ENCODE results near the gene NTN1. TPM values are rescaled to one million over a fixed set of nuclear protein-coding genes. Genes with fewer than 3 reads are reported as not detected.

The NTN1 gene
- total RNA-seq, 5 donors from 2014 or later (not counting 1 experiment from before 2014, with no cell fraction given): 0.07 to 0.15 (median 0.12) TPM; not detected in 1

GRCh38 chr17:9167379-9167778 lies 146.1 kb downstream of the NTN1 start:
- no peak for DNase-seq
- CTCF ChIA-PET: no interaction called here
- Mint-ChIP-seq H3K9me3 (no peaks in the 10 kb centered on the region), H3K27me3 (peaks cover 6 to 8% of the 10 kb centered on the region in 2 donors), H3K36me3 (no peaks in the 10 kb centered on the region), H3K4me3 (no peak overlapping the region), H3K4me1 (peaks cover 0 to 9% (median 2%) of the 10 kb centered on the region in 3 donors), H3K27ac (no peak overlapping the region)
- no peak overlapping the region for H3K27ac ChIP-seq (ENCODE audit: low read length)
- no peaks in the 10 kb centered on the region for H3K9me3 ChIP-seq
- H3K4me3 ChIP-seq (ENCODE audit: control insufficient read depth in 1 of 2, extremely low read depth in 1 of 2, low read length in 1 of 2): no peak overlapping the region
- no peak for ATAC-seq (replicated peaks in 1 of 4)
- H3K27me3 ChIP-seq (replicated peaks in 1 of 2; ENCODE audit: control insufficient read depth in 2 of 2, extremely low read depth in 1 of 2, insufficient read depth in 2 of 2, low read length in 1 of 2): peaks cover 0 to 17% of the 10 kb centered on the region in 2 experiments
- no CpG with 5 or more reads among the region's 6 CpGs for WGBS (ENCODE audit: insufficient coverage)
- POLR2A ChIA-PET: no interaction called here
- H3K36me3 ChIP-seq (ENCODE audit: control insufficient read depth in 2 of 2, extremely low read depth in 1 of 2, insufficient read depth in 1 of 2, low read length in 1 of 2): no peaks in the 10 kb centered on the region
- no peaks in the 10 kb centered on the region for H3K4me1 ChIP-seq (ENCODE audit: control insufficient read depth in 1 of 2, extremely low read depth in 1 of 2, insufficient read depth in 2 of 2, low read length in 2 of 2)

DNA sequence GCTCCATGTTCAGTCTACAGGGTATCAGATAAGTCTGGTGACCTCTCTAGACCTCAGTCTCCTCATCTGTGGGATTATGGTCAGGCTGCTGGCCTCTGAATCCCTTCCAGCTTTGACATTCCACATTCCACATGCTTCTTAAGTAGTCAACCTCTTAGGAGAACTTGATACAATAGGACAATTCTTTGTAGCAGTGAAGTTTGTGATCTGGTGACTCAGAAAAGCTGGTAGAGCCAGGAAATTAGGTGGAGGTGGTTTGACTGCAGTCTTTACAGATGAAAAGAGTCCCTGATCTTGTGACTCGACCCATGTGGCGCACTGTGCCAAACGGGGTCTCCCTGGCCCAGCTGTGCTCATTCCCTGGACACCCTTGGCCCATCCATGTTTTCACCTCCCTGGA lies 147.8 kb downstream of the NTN1 start:
- Mint-ChIP-seq H3K4me1 (peaks cover 0 to 9% (median 2%) of the 10 kb centered on the region in 3 donors), H3K27ac (no peak overlapping the region), H3K27me3 (peaks cover 6 to 8% of the 10 kb centered on the region in 2 donors), H3K4me3 (no peak overlapping the region), H3K9me3 (peaks cover 0 to 2% (median 0%) of the 10 kb centered on the region in 3 donors), H3K36me3 (no peaks in the 10 kb centered on the region)
- Histone ChIP-seq H3K27ac (ENCODE audit: low read length) (no peak overlapping the region), H3K27me3 (replicated peaks in 1 of 2; ENCODE audit: control insufficient read depth in 2 of 2, extremely low read depth in 1 of 2, insufficient read depth in 2 of 2, low read length in 1 of 2) (peaks cover 0 to 13% of the 10 kb centered on the region in 2 experiments), H3K4me3 (ENCODE audit: control insufficient read depth in 1 of 2, extremely low read depth in 1 of 2, low read length in 1 of 2) (no peak overlapping the region), H3K36me3 (ENCODE audit: control insufficient read depth in 2 of 2, extremely low read depth in 1 of 2, insufficient read depth in 1 of 2, low read length in 1 of 2) (no peaks in the 10 kb centered on the region), H3K4me1 (ENCODE audit: control insufficient read depth in 1 of 2, extremely low read depth in 1 of 2, insufficient read depth in 2 of 2, low read length in 2 of 2) (no peaks in the 10 kb centered on the region), H3K9me3 (no peaks in the 10 kb centered on the region)
- ChIA-PET POLR2A (no interaction called here), CTCF (no interaction called here)
- ATAC-seq (replicated peaks in 1 of 4): no peak
- DNase-seq: no peak
- 50% methylated on average over 3 of the region's 3 CpGs for WGBS (ENCODE audit: insufficient coverage)

- no peak for ATAC-seq (replicated peaks in 1 of 4)
- Histone ChIP-seq H3K4me3 (ENCODE audit: control insufficient read depth in 1 of 2, extremely low read depth in 1 of 2, low read length in 1 of 2) (no peak overlapping the region), H3K27ac (ENCODE audit: low read length) (no peak overlapping the region), H3K9me3 (no peaks in the 10 kb centered on the region), H3K27me3 (replicated peaks in 1 of 2; ENCODE audit: control insufficient read depth in 2 of 2, extremely low read depth in 1 of 2, insufficient read depth in 2 of 2, low read length in 1 of 2) (peaks cover 0 to 19% of the 10 kb centered on the region in 2 experiments), H3K4me1 (ENCODE audit: control insufficient read depth in 1 of 2, extremely low read depth in 1 of 2, insufficient read depth in 2 of 2, low read length in 2 of 2) (no peaks in the 10 kb centered on the region), H3K36me3 (ENCODE audit: control insufficient read depth in 2 of 2, extremely low read depth in 1 of 2, insufficient read depth in 1 of 2, low read length in 1 of 2) (no peaks in the 10 kb centered on the region)
- H3K36me3 Mint-ChIP-seq: no peaks in the 10 kb centered on the region
- no peak overlapping the region for H3K27ac Mint-ChIP-seq
- H3K4me1 Mint-ChIP-seq: peaks cover 0 to 9% (median 2%) of the 10 kb centered on the region in 3 donors
- CTCF ChIA-PET: no interaction called here
- H3K4me3 Mint-ChIP-seq: no peak overlapping the region
- peaks cover 0 to 3% (median 0%) of the 10 kb centered on the region in 3 donors for H3K9me3 Mint-ChIP-seq
- peaks cover 6 to 8% of the 10 kb centered on the region in 2 donors for H3K27me3 Mint-ChIP-seq
- no peak for DNase-seq
- POLR2A ChIA-PET: no interaction called here
- 87% methylated on average over 4 of the region's 4 CpGs for WGBS (ENCODE audit: insufficient coverage)
Observed at GRCh38 chr17:9170336-9170735, 149.0 kb downstream of the NTN1 start.

DNA sequence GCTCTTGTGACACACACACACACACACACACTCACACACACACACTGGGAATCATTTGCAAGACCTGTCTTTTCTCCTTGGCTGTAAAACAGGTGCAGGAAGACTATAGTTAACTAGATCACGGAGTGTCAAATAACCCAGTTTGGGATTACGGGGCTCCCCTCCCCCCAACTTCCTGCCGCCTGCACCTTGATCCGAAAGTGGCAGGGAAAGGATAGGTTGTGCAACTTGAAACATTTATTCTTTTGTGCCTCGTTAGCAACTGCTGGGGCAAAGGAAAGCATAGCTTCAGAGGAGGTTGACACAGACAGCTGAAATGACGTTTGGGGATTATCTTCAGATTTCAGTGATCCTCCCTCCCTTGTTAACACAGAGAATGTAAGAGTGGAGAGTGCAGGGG lies 149.5 kb downstream of the NTN1 start:
- H3K27ac ChIP-seq (ENCODE audit: low read length): no peak overlapping the region

GRCh38 chr17:9173386-9173983 lies 152.2 kb downstream of the NTN1 start:
- H3K36me3 ChIP-seq (ENCODE audit: control insufficient read depth in 2 of 2, extremely low read depth in 1 of 2, insufficient read depth in 1 of 2, low read length in 1 of 2): no peaks in the 10 kb centered on the region
- Mint-ChIP-seq H3K36me3 (no peaks in the 10 kb centered on the region), H3K4me3 (no peak overlapping the region), H3K4me1 (peaks cover 0 to 9% (median 2%) of the 10 kb centered on the region in 3 donors), H3K27ac (no peak overlapping the region), H3K9me3 (peaks cover 0 to 3% (median 0%) of the 10 kb centered on the region in 3 donors), H3K27me3 (peaks cover 6 to 8% of the 10 kb centered on the region in 2 donors)
- ChIA-PET CTCF (no interaction called here), POLR2A (no interaction called here)
- ATAC-seq (replicated peaks in 1 of 4) (no peak), DNase-seq (no peak)
- H3K27ac ChIP-seq (ENCODE audit: low read length): no peak overlapping the region
- no peaks in the 10 kb centered on the region for H3K9me3 ChIP-seq
- H3K4me3 ChIP-seq (ENCODE audit: control insufficient read depth in 1 of 2, extremely low read depth in 1 of 2, low read length in 1 of 2): no peak overlapping the region
- WGBS (ENCODE audit: insufficient coverage): 64% methylated on average over 2 of the region's 7 CpGs
- peaks cover 0 to 27% of the 10 kb centered on the region in 2 experiments for H3K27me3 ChIP-seq (replicated peaks in 1 of 2; ENCODE audit: control insufficient read depth in 2 of 2, extremely low read depth in 1 of 2, insufficient read depth in 2 of 2, low read length in 1 of 2)
- no peaks in the 10 kb centered on the region for H3K4me1 ChIP-seq (ENCODE audit: control insufficient read depth in 1 of 2, extremely low read depth in 1 of 2, insufficient read depth in 2 of 2, low read length in 2 of 2)

More for the DNA sequence above, 149.5 kb downstream of the NTN1 start:
- peaks cover 6 to 8% of the 10 kb centered on the region in 2 donors for H3K27me3 Mint-ChIP-seq
- no peak overlapping the region for H3K4me3 Mint-ChIP-seq
- ATAC-seq (replicated peaks in 1 of 4) (no peak), DNase-seq (no peak)
- WGBS (ENCODE audit: insufficient coverage): no CpG with 5 or more reads among the region's 6 CpGs
- H3K36me3 ChIP-seq (ENCODE audit: control insufficient read depth in 2 of 2, extremely low read depth in 1 of 2, insufficient read depth in 1 of 2, low read length in 1 of 2): no peaks in the 10 kb centered on the region
- H3K4me1 Mint-ChIP-seq: peaks cover 0 to 9% (median 2%) of the 10 kb centered on the region in 3 donors
- H3K27ac Mint-ChIP-seq: no peak overlapping the region
- CTCF ChIA-PET: no interaction called here
- no peaks in the 10 kb centered on the region for H3K36me3 Mint-ChIP-seq
- no peak overlapping the region for H3K4me3 ChIP-seq (ENCODE audit: control insufficient read depth in 1 of 2, extremely low read depth in 1 of 2, low read length in 1 of 2)
- POLR2A ChIA-PET: no interaction called here
- H3K9me3 ChIP-seq: no peaks in the 10 kb centered on the region
- peaks cover 0 to 22% of the 10 kb centered on the region in 2 experiments for H3K27me3 ChIP-seq (replicated peaks in 1 of 2; ENCODE audit: control insufficient read depth in 2 of 2, extremely low read depth in 1 of 2, insufficient read depth in 2 of 2, low read length in 1 of 2)
- H3K9me3 Mint-ChIP-seq: peaks cover 0 to 3% (median 0%) of the 10 kb centered on the region in 3 donors
- H3K4me1 ChIP-seq (ENCODE audit: control insufficient read depth in 1 of 2, extremely low read depth in 1 of 2, insufficient read depth in 2 of 2, low read length in 2 of 2): no peaks in the 10 kb centered on the region

- Histone ChIP-seq H3K4me1 (ENCODE audit: control insufficient read depth in 1 of 2, extremely low read depth in 1 of 2, insufficient read depth in 2 of 2, low read length in 2 of 2) (no peaks in the 10 kb centered on the region), H3K27me3 (replicated peaks in 1 of 2; ENCODE audit: control insufficient read depth in 2 of 2, extremely low read depth in 1 of 2, insufficient read depth in 2 of 2, low read length in 1 of 2) (peaks cover 0 to 27% of the 10 kb centered on the region in 2 experiments), H3K9me3 (no peaks in the 10 kb centered on the region), H3K36me3 (ENCODE audit: control insufficient read depth in 2 of 2, extremely low read depth in 1 of 2, insufficient read depth in 1 of 2, low read length in 1 of 2) (no peaks in the 10 kb centered on the region), H3K27ac (ENCODE audit: low read length) (no peak overlapping the region), H3K4me3 (ENCODE audit: control insufficient read depth in 1 of 2, extremely low read depth in 1 of 2, low read length in 1 of 2) (no peak overlapping the region)
- ChIA-PET POLR2A (no interaction called here), CTCF (no interaction called here)
- DNase-seq (no peak), ATAC-seq (replicated peaks in 1 of 4) (no peak)
- no peak overlapping the region for H3K4me3 Mint-ChIP-seq
- WGBS (ENCODE audit: insufficient coverage): 100% methylated on average over 1 of the region's 3 CpGs
- no peak overlapping the region for H3K27ac Mint-ChIP-seq
- H3K36me3 Mint-ChIP-seq: no peaks in the 10 kb centered on the region
- H3K9me3 Mint-ChIP-seq: peaks cover 0 to 3% (median 0%) of the 10 kb centered on the region in 3 donors
- H3K4me1 Mint-ChIP-seq: peaks cover 0 to 9% (median 2%) of the 10 kb centered on the region in 3 donors
- peaks cover 6 to 8% of the 10 kb centered on the region in 2 donors for H3K27me3 Mint-ChIP-seq
Observed at GRCh38 chr17:9174312-9174711, 153.0 kb downstream of the NTN1 start.

Measured in T-cell (primary cell).